SU-DHL-6 (cell line): ENCODE data around the gene CLK4.

Experiments
- H2AFZ ChIP-seq: fragments of 200-600 bp; sonication (generic); 2 replicates; pipeline ENCODE4 v1.6.1; 2014; ENCODE audit warnings: low read depth, mild to moderate bottlenecking, moderate library complexity, mixed read lengths, antibody characterized with exemption, low read length; ENCODE audit not compliant: severe bottlenecking
- H3F3A ChIP-seq: fragments of 200-600 bp; shearing (Covaris generic); 2 replicates; pipeline ENCODE4 v1.6.0; 2016; ENCODE audit warnings: antibody characterized with exemption, mild to moderate bottlenecking; ENCODE audit not compliant: insufficient read depth
- H3K27ac ChIP-seq: fragments of 200-600 bp; sonication (generic); 2 replicates; pipeline ENCODE4 v1.5.1; 2016; ENCODE audit warnings: low read depth, mild to moderate bottlenecking, low read length, moderate library complexity, mixed read lengths
- H3K27me3 ChIP-seq: fragments of 200-600 bp; sonication (generic), shearing (Covaris generic); 2 replicates; pipeline ENCODE4 v1.6.0; 2014; ENCODE audit warnings: mild to moderate bottlenecking, low read length
- H3K36me3 ChIP-seq: fragments of 200-600 bp; sonication (generic); 2 replicates; pipeline ENCODE4 v1.6.1; 2014; ENCODE audit warnings: mild to moderate bottlenecking, low read length, mixed read lengths
- H3K4me2 ChIP-seq: fragments of 300-600, 200-600 bp; shearing (Covaris generic), sonication (generic); 2 replicates; pipeline ENCODE4 v1.6.0; 2014; ENCODE audit warnings: low read length, low read depth, mild to moderate bottlenecking; ENCODE audit not compliant: poor library complexity, severe bottlenecking
- H3K4me3 ChIP-seq: fragments of 200-600 bp; sonication (generic); 2 replicates; pipeline ENCODE4 v1.5.1; 2014; ENCODE audit warnings: antibody characterized with exemption, low read length, mild to moderate bottlenecking, mixed read lengths; ENCODE audit not compliant: insufficient read depth, poor library complexity, severe bottlenecking
- H3K79me2 ChIP-seq: fragments of 200-600 bp; sonication (generic); 2 replicates; pipeline ENCODE4 v1.6.1; 2014; ENCODE audit warnings: mild to moderate bottlenecking, low read length, moderate library complexity; ENCODE audit not compliant: insufficient read depth
- H3K9ac ChIP-seq: fragments of 200-600 bp; sonication (generic); 2 replicates; pipeline ENCODE4 v1.7.0; 2014; ENCODE audit warnings: mild to moderate bottlenecking, low read length
- H3K9me2 ChIP-seq: fragments of 200-600 bp; sonication (generic); replicated peaks from 2 replicates; pipeline ENCODE4 v1.6.1; 2014; ENCODE audit warnings: low read length; ENCODE audit not compliant: insufficient read depth
- H3K9me3 ChIP-seq: fragments of 200-600 bp; sonication (generic); 2 replicates; pipeline ENCODE4 v1.6.1; 2014; ENCODE audit warnings: low read length, mixed read lengths; ENCODE audit not compliant: insufficient read depth
- H4K20me1 ChIP-seq: fragments of 200-600 bp; sonication (generic); 2 replicates; pipeline ENCODE4 v1.6.1; 2014; ENCODE audit warnings: low read depth, mild to moderate bottlenecking, antibody characterized with exemption, low read length, moderate library complexity, mixed read lengths
- EZH2phosphoT487 ChIP-seq: fragments of 200-600 bp; sonication (generic), shearing (Covaris generic); conservative IDR thresholded peaks from 2 replicates; pipeline ENCODE4 v1.6.1; 2018; ENCODE audit warnings: mild to moderate bottlenecking, antibody characterized with exemption, low read length, moderate library complexity, mixed read lengths
- TF ChIP-seq, protein P1 (sequence below): fragments of 200-600 bp; sonication (generic); IDR thresholded peaks from one replicate; pipeline ENCODE4 v1.5.1; 2017; ENCODE audit warnings: antibody characterized with exemption, mild to moderate bottlenecking, low read length, moderate library complexity; ENCODE audit not compliant: insufficient read depth, poor library complexity, severe bottlenecking

CLK4 gene

DNA sequence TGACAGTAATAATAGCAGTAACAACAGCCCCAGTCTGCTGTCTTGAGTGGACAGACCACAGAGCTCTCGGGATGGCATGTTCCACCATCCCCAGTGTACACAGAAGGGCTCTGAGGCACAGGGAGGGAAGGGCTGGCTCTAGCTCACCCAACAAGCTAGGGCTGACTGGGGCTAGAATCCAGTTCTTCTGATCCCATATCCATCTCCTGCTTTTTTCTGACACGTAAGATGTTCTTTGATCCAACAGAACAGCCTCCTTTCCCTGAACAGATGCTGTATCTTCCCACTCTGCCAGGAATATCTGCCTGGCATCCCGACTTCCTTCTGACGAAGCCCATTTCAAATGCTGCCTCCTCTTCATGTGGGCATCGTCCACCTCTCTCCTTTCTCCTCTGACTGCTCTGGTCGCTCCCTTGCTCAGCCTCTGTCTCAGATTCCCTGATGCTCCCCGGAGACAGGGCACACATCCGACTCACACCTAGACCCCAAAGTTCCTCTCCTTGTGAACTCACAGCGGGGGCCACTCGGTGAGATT, 43.6 kb upstream of the CLK4 start:
- no peak overlapping the region for H2AFZ ChIP-seq
- TF ChIP-seq, protein P1, sequence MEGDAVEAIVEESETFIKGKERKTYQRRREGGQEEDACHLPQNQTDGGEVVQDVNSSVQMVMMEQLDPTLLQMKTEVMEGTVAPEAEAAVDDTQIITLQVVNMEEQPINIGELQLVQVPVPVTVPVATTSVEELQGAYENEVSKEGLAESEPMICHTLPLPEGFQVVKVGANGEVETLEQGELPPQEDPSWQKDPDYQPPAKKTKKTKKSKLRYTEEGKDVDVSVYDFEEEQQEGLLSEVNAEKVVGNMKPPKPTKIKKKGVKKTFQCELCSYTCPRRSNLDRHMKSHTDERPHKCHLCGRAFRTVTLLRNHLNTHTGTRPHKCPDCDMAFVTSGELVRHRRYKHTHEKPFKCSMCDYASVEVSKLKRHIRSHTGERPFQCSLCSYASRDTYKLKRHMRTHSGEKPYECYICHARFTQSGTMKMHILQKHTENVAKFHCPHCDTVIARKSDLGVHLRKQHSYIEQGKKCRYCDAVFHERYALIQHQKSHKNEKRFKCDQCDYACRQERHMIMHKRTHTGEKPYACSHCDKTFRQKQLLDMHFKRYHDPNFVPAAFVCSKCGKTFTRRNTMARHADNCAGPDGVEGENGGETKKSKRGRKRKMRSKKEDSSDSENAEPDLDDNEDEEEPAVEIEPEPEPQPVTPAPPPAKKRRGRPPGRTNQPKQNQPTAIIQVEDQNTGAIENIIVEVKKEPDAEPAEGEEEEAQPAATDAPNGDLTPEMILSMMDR = no peak
- no peak for TF ChIP-seq EZH2phosphoT487
- H3K9me2 ChIP-seq = no peaks in the 10 kb centered on the region
- H4K20me1 ChIP-seq = no peaks in the 10 kb centered on the region
- no peak overlapping the region for H3K4me2 ChIP-seq
- H3K9ac ChIP-seq = no peak overlapping the region
- no peaks in the 10 kb centered on the region for H3K79me2 ChIP-seq
- no peak overlapping the region for H3K4me3 ChIP-seq
- no peaks in the 10 kb centered on the region for H3K27me3 ChIP-seq
- H3F3A ChIP-seq = no peaks in the 10 kb centered on the region
- H3K9me3 ChIP-seq = no peaks in the 10 kb centered on the region
- no peak overlapping the region for H3K27ac ChIP-seq
- no peaks in the 10 kb centered on the region for H3K36me3 ChIP-seq

DNA sequence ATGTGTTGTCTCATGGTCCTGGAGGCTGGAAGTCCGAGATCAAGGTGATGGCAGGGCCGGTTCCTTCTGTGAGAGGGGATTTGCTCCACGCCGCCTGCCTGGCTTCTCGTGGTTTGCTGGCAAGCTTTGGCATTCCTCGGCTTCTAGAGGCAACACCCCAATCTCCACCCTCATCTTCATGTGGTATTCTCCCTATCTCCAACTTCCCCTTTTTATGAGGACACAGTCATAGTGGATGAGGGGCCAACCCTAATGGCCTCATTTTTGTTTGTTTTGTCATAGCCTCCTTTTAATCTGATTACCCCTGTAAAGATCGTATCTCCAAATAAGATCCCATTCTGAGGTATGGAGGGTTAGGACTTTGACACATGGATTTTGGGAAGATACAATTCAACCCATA, 41.7 kb upstream of the CLK4 start:
- H3K27ac ChIP-seq = no peak overlapping the region

DNA sequence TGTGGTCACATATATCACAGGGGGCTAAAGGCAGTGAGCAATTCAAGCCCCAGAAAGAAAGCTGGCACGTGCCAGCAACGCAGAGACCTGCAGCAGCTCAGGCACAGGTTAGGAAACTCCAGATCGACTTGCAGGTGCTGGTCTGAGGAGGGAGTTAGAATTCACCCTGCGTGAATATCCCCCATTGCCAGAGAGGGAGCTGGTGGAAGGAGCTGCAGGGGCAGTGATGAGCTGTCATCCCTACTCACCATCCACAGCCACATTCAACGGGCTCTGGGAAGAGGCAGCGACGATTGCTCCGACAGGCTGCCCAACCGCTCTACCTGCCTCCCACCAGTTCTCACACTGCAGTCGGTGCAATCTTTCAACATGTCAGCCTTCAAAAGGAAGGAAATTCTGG, 40.8 kb upstream of the CLK4 start:
- Histone ChIP-seq H2AFZ (no peak overlapping the region), H3K36me3 (no peaks in the 10 kb centered on the region), H3K9ac (no peak overlapping the region), H3K27ac (no peak overlapping the region), H3K4me2 (no peak overlapping the region), H3F3A (no peaks in the 10 kb centered on the region), H3K4me3 (no peak overlapping the region), H3K9me3 (no peaks in the 10 kb centered on the region), H3K27me3 (no peaks in the 10 kb centered on the region), H4K20me1 (no peaks in the 10 kb centered on the region), H3K79me2 (no peaks in the 10 kb centered on the region), H3K9me2 (no peaks in the 10 kb centered on the region)
- no peak for TF ChIP-seq EZH2phosphoT487
- TF ChIP-seq, protein P1 = no peak

More for the DNA sequence above, 41.7 kb upstream of the CLK4 start:
- no peaks in the 10 kb centered on the region for H3K9me3 ChIP-seq
- no peaks in the 10 kb centered on the region for H3K9me2 ChIP-seq
- H3F3A ChIP-seq = no peaks in the 10 kb centered on the region
- H4K20me1 ChIP-seq = no peaks in the 10 kb centered on the region
- TF ChIP-seq, protein P1 = no peak
- TF ChIP-seq EZH2phosphoT487 = no peak
- H3K79me2 ChIP-seq = no peaks in the 10 kb centered on the region
- no peaks in the 10 kb centered on the region for H3K27me3 ChIP-seq
- no peaks in the 10 kb centered on the region for H3K36me3 ChIP-seq
- no peak overlapping the region for H3K9ac ChIP-seq
- H3K4me2 ChIP-seq = no peak overlapping the region
- H2AFZ ChIP-seq = no peak overlapping the region
- no peak overlapping the region for H3K4me3 ChIP-seq
